Hepatocyte (in vitro differentiated cells): ENCODE measurements around the gene SPATA24.

Experiments used
- CTCF ChIP-seq: fragments of 200-600 bp; sonication (generic); IDR thresholded peaks from 2 replicates; pipeline ENCODE4 v1.5.1; 2016; ENCODE audit warnings: antibody characterized with exemption, mild to moderate bottlenecking; ENCODE audit not compliant: poor library complexity
- EZH2phosphoT487 ChIP-seq: fragments of 200-600 bp; sonication (generic); IDR thresholded peaks from one replicate; pipeline ENCODE4 v1.6.1; 2018; ENCODE audit warnings: antibody characterized with exemption, mild to moderate bottlenecking, low read depth, moderate library complexity; ENCODE audit not compliant: unreplicated experiment, severe bottlenecking

GRCh38 chr5:139369181-139369580, 34.7 kb downstream of the SPATA24 start:
- TF ChIP-seq CTCF (no peak), EZH2phosphoT487 (no peak)
